ENCODE measurements around the gene FBXO27.
A peak's percentile ranks its signal among the peaks of the same experiment; 100 is the strongest.
"Not testable (repeated sequence)": the region's sequence is repeated elsewhere in the genome, so short reads cannot be mapped to it uniquely, and the experiment has no call there.

FBXO27 gene

GRCh38 chr19:39038098-39038497 is 5.7 kb upstream of the FBXO27 start:
- peak; percentile 83 for DNase-seq

GRCh38 chr19:39037194-39037593 is 4.8 kb upstream of the FBXO27 start:
- DNase-seq = no peak

- DNase-seq = no peak
Observed at GRCh38 chr19:39036581-39036980, 4.2 kb upstream of the FBXO27 start.

- peak; percentile 100 for DNase-seq
Observed at GRCh38 chr19:39031368-39032062, 834 bp downstream of the FBXO27 start.

- DNase-seq = no peak
Observed at GRCh38 chr19:39030854-39031367, 1.4 kb downstream of the FBXO27 start.

- no peak for DNase-seq
Observed at GRCh38 chr19:39024875-39025641, 7.3 kb downstream of the FBXO27 start.

GRCh38 chr19:39021063-39021462 is 11.3 kb downstream of the FBXO27 start:
- DNase-seq = no peak

- no peak for DNase-seq
Observed at GRCh38 chr19:39017646-39018045, 14.7 kb downstream of the FBXO27 start.

- DNase-seq = no peak
Observed at GRCh38 chr19:39017026-39017425, 15.3 kb downstream of the FBXO27 start.

GRCh38 chr19:39014037-39014436 is 18.3 kb downstream of the FBXO27 start:
- no peak for DNase-seq

GRCh38 chr19:39009001-39009400 is 23.3 kb downstream of the FBXO27 start:
- DNase-seq = no peak

GRCh38 chr19:39008137-39008536 is 24.2 kb downstream of the FBXO27 start:
- DNase-seq = no peak

GRCh38 chr19:39007096-39007495 is 25.3 kb downstream of the FBXO27 start:
- peak; percentile 67 for DNase-seq

- DNase-seq = no peak
Observed at GRCh38 chr19:39004403-39004802, 27.9 kb downstream of the FBXO27 start.

GRCh38 chr19:39003796-39004195 is 28.6 kb downstream of the FBXO27 start:
- DNase-seq = no peak

- DNase-seq = no peak
Observed at GRCh38 chr19:39003188-39003587, 29.2 kb downstream of the FBXO27 start.

GRCh38 chr19:39001041-39001440 is 31.3 kb downstream of the FBXO27 start:
- no peak for DNase-seq

- DNase-seq = not testable (repeated sequence)
Observed at GRCh38 chr19:38997576-38997975, 34.8 kb downstream of the FBXO27 start.

GRCh38 chr19:38993271-38993670 is 39.1 kb downstream of the FBXO27 start:
- DNase-seq = peak; percentile 63

- DNase-seq = no peak
Observed at GRCh38 chr19:38990949-38991697, 41.2 kb downstream of the FBXO27 start.

- DNase-seq = not testable (repeated sequence)
Observed at GRCh38 chr19:38989614-38990013, 42.7 kb downstream of the FBXO27 start.

- DNase-seq = peak; percentile 79
Observed at GRCh38 chr19:38989066-38989605, 43.2 kb downstream of the FBXO27 start.

- not testable (repeated sequence) for DNase-seq
Observed at GRCh38 chr19:38988627-38989026, 43.7 kb downstream of the FBXO27 start.
